Muscle layer of duodenum (tissue), 2 donors: Measurements from ENCODE around the gene FGFR3.

ENCODE experiments used
- H3K27ac ChIP-seq: one replicate; pipeline ENCODE4 v1.7.0; 2013; ENCODE audit warnings: mild to moderate bottlenecking, low read length
- H3K27me3 ChIP-seq: one replicate; pipeline ENCODE4 v1.7.0; 2013; ENCODE audit warnings: low read depth, mild to moderate bottlenecking, control low read depth, low read length
- H3K36me3 ChIP-seq, 2 donors: one replicate each; pipeline ENCODE4 v1.7.0; 2013; ENCODE audit warnings: low read length in 2 of 2, control low read depth in 1 of 2, mild to moderate bottlenecking in 1 of 2; ENCODE audit not compliant: insufficient read depth in 2 of 2, control insufficient read depth in 1 of 2
- H3K4me1 ChIP-seq, 2 donors: one replicate each; pipeline ENCODE4 v1.7.0; 2013; ENCODE audit warnings: low read length in 2 of 2, mild to moderate bottlenecking in 2 of 2, control low read depth in 1 of 2, moderate library complexity in 1 of 2; ENCODE audit not compliant: insufficient read depth in 2 of 2, control insufficient read depth in 1 of 2
- H3K4me3 ChIP-seq, 2 donors: one replicate each; pipeline ENCODE4 v1.7.0; 2013; ENCODE audit warnings: low read length in 2 of 2, low read depth in 1 of 2, mild to moderate bottlenecking in 1 of 2
- H3K9me3 ChIP-seq, 2 donors: one replicate each; pipeline ENCODE4 v1.7.0; 2013; ENCODE audit warnings: low read length in 2 of 2, control low read depth in 1 of 2, mild to moderate bottlenecking in 1 of 2; ENCODE audit not compliant: control insufficient read depth in 1 of 2
- donor health status: healthy.

FGFR3 gene

DNA sequence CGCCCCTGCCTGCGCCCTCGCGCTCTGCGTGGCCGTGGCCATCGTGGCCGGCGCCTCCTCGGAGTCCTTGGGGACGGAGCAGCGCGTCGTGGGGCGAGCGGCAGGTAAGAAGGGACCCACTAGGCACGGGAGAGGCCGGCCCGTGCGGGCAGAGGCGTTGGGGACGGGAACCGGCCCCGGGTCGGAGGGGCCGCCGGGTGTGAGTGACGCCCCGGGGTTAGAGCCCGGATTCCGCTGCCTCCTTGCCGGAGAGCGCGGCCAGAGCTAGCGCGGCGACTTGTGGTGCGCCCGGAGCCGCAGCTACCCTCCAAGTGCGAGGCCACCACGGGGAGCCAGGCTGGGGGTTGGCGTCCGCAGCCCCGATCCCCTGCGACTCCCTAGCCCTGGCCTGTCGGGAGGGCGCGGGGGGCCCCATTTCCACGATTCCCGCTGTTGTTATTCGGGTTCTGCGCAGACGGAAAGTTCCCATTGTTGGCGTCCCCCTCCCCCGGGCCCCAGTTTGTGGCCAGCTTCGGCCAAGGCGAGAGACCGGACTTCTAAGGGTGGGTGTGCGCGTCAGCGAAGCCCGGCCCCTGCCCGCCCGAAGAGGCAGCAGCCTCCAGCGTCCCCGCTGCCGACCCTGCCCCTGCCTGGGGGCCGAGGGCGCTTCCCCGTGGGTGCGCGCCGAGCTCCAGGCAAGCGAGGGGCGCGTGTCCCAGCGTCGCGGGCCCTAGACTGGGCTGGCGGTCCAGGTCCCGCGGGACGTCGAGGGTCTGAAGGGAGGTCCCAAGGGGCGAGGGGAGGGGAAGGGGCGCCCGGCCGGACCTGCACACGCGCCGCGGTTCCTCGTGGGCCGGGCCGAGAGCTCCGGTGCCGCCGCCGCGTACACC, 1.1 kb downstream of the FGFR3 start:
- no peaks in the 10 kb centered on the region for H3K36me3 ChIP-seq
- H3K4me1 ChIP-seq: peaks cover 0 to 20% of the 10 kb centered on the region in 2 donors

DNA sequence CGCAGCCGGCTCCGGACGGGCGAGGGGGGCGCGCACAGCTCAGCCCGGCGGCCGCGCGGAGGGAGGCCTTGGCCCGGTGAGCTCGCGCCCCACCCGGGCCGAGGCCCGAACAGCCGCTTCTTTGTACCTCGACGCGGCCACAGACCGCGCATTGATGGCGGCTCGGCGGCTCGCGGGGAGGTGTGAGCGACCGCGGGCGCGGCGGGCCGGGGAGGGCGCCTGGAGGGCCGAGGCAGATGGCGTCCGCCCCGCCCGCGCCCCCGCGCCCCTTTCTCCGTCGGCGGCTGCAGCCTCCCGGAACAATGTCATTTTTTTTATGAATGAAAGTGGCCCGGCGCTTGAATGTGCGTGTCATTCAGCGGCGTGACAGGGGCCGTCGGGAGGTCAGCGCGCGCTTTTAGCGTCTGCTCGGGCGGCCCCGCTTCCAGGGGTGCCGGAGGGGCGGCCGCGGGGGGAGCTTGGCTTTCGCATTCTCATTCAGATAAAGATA, 1.8 kb downstream of the FGFR3 start:
- Histone ChIP-seq H3K4me1 (peaks cover 0 to 20% of the 10 kb centered on the region in 2 donors), H3K4me3 (peak overlapping the region in 1 of 2 donors; percentile 55), H3K9me3 (no peaks in the 10 kb centered on the region), H3K27me3 (peaks cover 9% of the 10 kb centered on the region), H3K27ac (no peak overlapping the region), H3K36me3 (no peaks in the 10 kb centered on the region)

More for the DNA sequence above, 1.1 kb downstream of the FGFR3 start:
- Histone ChIP-seq H3K27me3 (peaks cover 9% of the 10 kb centered on the region), H3K4me3 (peak overlapping the region; percentile 3 to 55), H3K27ac (no peak overlapping the region), H3K9me3 (no peaks in the 10 kb centered on the region)

DNA sequence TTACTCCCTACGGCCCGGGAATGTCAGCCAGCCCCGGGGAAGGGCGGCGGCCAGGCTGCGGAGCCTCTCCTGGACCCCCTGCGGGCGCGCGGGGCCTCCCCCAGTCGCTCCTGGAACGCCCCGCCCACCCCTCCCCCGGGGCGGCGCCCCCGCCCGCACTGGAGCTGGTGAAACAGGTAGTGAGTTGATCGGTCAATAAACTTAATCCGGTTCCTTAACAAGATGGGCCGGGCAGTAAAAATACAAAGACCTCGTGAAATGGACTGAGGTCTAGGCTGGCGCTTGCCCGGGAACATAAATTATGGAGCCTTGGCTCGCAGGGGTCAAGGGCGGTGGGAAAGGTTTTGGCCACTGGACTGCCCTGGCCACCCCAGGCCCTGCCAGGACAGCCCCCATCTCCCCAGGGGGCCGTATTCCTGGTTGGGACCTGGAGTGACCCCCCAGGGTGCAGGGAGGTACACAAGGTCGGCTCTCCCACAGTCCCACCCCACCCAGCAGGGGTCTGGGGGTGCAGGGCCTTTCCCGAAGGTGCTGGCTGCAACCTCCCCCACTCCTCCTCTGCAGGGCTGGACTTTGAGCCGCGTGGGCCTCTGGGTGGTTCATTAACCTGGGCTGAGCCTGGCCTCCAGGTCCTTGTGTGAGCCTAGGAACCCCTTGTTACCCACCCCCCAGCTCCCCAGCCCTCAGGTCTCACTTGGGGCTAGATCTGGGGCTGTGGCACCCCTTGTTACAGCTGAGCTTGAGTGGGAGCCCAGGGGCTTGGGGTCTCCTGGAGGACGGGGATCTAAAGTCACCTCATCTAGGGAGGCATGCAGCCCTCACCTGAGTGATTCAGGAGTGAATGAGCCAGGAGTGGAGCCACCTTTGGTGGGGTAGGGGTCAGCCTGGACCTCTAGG, 2.5 kb downstream of the FGFR3 start:
- H3K27me3 ChIP-seq: peaks cover 9% of the 10 kb centered on the region
- peaks cover 0 to 20% of the 10 kb centered on the region in 2 donors for H3K4me1 ChIP-seq
- H3K36me3 ChIP-seq: no peaks in the 10 kb centered on the region
- H3K4me3 ChIP-seq: peak overlapping the region in 1 of 2 donors; percentile 55
- peak overlapping the region; percentile 13 for H3K27ac ChIP-seq
- H3K9me3 ChIP-seq: no peaks in the 10 kb centered on the region

DNA sequence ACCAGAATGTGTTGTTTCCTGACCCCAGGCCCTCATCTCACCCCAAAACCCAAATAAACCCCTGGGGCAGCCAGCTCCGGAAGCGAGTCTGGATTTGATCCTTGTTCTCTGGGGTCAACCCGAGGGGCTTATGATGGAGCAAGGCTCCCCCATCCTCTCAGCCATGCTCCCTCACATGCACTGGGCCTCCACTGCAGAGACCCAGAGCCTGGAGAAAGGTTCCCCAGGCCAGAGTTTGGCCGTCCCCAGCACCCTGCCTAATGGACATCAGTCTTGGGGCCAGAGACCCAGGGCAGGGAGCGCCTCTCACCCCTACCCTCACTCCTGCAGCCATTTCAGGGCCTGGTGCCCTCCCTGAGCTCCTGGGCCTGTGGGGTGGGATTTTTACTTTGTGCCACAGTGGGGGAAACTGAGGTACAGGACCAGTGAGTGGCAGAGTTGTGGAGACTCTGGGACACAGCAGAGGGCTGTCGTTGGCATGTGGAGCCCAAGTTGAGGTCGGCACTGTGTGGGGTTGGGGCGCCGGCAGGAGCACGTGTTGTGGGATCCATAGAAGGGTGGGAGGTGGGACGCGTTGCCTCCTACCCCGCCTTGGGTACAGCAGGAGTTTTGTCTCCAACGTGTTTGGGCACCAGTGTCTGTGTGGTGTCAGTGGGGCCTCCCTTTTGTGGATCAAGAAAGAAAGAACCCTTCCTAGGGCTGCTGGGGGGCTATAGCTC, 3.6 kb downstream of the FGFR3 start:
- no peak overlapping the region for H3K27ac ChIP-seq
- H3K9me3 ChIP-seq: no peaks in the 10 kb centered on the region
- H3K27me3 ChIP-seq: peaks cover 9% of the 10 kb centered on the region
- peaks cover 0 to 20% of the 10 kb centered on the region in 2 donors for H3K4me1 ChIP-seq
- H3K4me3 ChIP-seq: no peak overlapping the region
- no peaks in the 10 kb centered on the region for H3K36me3 ChIP-seq

DNA sequence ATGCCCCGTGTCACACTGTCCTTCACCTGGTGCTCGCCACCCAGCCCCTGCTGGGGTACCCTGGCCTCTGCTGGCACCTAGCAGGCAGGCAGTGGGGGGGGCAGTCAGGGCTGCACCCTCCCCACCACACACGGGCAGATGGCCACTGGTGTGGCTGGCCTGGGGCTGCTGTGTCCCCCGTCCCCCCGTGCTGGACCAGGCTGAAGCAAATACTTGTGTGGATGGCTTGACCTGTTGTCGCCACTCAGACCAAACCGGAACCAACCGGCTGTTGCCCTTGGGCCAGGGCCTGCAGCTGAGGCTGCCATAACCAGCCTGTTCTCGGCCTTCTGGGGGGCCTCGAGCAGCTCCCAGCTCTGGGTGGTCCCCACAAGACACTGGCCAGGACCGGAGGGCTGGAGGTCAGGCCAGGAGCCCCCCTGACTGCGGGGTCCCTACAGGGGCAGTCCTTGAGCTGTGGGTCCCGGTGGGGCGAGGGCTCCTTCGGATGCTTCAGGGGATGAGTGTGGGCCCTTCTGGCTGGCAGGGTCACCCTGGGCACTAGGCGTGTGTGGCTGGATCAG, 4.3 kb downstream of the FGFR3 start:
- peaks cover 9% of the 10 kb centered on the region for H3K27me3 ChIP-seq

DNA sequence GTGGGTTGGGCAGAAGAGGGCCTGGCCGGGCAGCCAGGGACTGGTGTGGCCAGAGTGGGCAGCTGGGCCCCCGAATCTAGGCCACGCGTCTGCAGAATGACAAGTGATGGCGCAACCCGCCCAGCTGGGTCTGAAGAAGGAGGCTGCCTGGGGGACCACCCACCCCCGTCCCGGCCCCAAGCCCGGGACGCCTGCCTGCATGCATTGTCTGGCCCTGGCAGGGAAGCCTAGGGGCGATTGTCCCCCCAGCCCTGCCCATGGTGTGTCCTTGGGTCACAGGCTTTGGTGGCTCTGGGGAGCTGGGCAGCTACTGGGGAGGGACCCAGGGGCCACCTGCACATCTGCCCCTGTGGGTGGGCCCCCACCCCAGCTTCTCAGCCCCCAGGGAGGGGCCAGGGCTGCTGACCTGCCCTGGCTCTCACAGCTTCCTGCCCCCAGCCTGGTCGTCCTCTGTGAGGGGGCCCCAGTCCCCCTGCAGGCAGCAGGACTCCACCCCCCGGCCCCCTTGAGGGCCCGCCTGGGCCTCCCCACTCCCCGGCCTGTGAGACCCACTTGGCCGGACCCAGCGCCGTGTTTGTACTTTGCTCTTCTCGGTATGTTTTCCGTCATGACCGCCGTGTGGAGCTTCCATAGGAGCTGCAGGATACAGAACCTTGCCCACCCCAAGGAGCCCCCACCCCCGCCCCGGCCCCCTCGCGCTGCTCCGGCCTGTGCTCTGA, 4.9 kb downstream of the FGFR3 start:
- Histone ChIP-seq H3K36me3 (no peaks in the 10 kb centered on the region), H3K27ac (no peak overlapping the region), H3K4me3 (no peak overlapping the region), H3K27me3 (peaks cover 9% of the 10 kb centered on the region), H3K4me1 (peaks cover 0 to 27% of the 10 kb centered on the region in 2 donors), H3K9me3 (no peaks in the 10 kb centered on the region)

More for the DNA sequence above, 4.3 kb downstream of the FGFR3 start:
- Histone ChIP-seq H3K4me1 (peaks cover 0 to 26% of the 10 kb centered on the region in 2 donors), H3K4me3 (no peak overlapping the region), H3K36me3 (no peaks in the 10 kb centered on the region), H3K9me3 (no peaks in the 10 kb centered on the region), H3K27ac (no peak overlapping the region)

DNA sequence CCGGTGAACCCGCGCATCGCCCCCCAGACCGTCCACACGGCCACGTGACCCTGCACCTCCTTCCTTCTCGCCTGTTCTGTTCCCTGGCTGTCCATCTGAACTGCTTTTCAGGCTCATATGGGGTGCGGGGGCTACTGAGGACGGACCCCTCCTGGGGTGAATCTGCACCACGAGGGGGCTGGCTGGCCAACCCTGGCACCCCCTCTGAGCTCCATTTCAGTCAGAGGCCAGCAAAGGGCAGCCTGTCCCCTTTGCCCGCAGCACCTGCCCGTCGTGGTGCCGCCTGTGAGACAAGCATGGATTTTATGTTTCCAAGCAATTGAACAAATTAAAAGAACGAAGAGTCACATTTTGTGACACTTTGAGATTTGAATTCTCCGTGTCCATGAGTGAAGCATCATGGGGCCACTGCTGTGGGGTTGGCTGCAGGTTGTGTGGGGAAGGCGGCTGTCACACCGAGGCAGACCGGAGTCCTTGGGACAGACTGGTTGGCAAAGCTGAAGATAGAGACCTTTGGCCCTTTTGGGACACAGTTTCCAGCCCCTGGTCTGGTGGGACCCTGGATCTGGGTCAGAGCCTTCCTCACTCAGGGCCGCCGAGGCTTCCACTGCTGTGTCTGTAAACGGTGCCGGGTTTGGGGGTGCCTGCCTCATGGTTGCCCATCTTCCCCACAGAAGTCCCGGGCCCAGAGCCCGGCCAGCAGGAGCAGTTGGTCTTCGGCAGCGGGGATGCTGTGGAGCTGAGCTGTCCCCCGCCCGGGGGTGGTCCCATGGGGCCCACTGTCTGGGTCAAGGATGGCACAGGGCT, 5.7 kb downstream of the FGFR3 start:
- peaks cover 9% of the 10 kb centered on the region for H3K27me3 ChIP-seq
- no peak overlapping the region for H3K27ac ChIP-seq
- no peak overlapping the region for H3K4me3 ChIP-seq
- H3K4me1 ChIP-seq: peaks cover 0 to 27% of the 10 kb centered on the region in 2 donors
- H3K36me3 ChIP-seq: no peaks in the 10 kb centered on the region
- H3K9me3 ChIP-seq: no peaks in the 10 kb centered on the region

DNA sequence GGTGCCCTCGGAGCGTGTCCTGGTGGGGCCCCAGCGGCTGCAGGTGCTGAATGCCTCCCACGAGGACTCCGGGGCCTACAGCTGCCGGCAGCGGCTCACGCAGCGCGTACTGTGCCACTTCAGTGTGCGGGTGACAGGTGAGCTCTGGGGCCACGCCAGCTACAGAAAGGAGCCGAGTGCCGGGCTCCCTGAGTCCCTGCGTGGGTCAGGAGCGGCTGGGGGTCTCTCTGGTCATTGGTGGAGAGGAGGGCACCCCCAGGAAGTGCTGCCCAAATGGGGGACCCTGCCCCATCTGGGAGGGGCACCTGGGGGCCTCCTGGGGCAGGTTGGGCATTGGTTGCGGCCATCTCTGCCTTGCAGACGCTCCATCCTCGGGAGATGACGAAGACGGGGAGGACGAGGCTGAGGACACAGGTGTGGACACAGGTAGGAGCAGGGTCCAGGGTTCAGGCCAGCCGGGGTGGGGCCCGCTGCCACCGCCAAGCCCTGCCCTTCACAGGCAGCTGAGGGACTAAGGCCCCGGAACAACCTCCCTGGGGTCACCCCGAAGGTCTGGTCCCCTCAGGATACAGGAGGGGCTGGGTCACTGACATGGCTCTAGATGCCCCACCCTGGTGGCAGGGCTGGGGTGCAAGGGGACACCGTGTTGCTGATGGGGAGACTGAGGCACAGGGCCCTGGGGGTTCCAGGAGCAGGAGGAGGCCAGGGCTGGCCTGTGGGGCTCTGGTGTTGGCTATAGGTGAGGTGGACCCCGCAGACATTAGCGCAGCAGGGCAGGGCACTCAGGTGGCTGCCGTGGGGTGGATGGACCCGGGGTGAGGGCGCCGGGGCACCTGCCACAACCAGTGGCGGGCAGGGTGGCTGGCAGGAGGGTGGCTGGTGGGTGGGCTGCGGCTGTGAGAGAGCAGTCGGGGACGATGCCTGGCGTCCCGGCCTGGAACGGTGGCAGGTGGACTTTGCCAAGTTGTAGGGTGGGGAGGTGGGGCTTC, 6.6 kb downstream of the FGFR3 start:
- no peak overlapping the region for H3K27ac ChIP-seq
- no peak overlapping the region for H3K4me3 ChIP-seq
- H3K9me3 ChIP-seq: no peaks in the 10 kb centered on the region
- no peaks in the 10 kb centered on the region for H3K36me3 ChIP-seq
- peaks cover 0 to 18% of the 10 kb centered on the region in 2 donors for H3K4me1 ChIP-seq
- peaks cover 9% of the 10 kb centered on the region for H3K27me3 ChIP-seq

DNA sequence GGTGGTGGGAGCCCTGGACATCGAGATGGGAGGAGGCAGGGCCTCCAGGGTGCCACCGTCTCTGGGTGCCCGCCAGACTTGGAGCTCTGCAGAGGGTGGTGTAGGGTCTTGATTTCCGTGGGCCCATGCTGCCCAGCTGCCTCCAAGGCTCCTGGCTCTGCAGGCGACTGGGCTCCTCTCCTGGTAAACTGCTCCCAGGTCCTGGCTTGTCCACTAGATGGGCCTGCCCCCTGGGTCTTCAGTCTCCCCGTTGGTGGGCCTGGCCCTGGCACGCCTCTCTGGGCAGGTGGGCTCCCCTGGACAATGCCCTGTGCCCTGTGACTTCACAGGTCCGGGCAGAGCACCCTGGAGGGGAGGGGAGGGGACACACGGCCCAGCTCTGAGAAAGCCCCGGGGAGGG, 7.7 kb downstream of the FGFR3 start:
- Histone ChIP-seq H3K27me3 (peaks cover 4% of the 10 kb centered on the region), H3K27ac (no peak overlapping the region), H3K36me3 (no peaks in the 10 kb centered on the region), H3K4me3 (no peak overlapping the region), H3K4me1 (peaks cover 0 to 9% of the 10 kb centered on the region in 2 donors), H3K9me3 (no peaks in the 10 kb centered on the region)
